Mesenteric fat pad (tissue), 1 donor: ENCODE measurements around the gene ZBTB8B. TPM values are rescaled to one million over a fixed set of nuclear protein-coding genes. Genes with fewer than 3 reads are reported as not detected.

ENCODE experiments used
- DNase-seq: peaks from one replicate; pipeline ENCODE4 v3.0.0-alpha.2; 2020; ENCODE audit warnings: low spot score
- total RNA-seq: library from RNA; stranded (reverse); fragmentation: NEBNext Ultra II Directional; extraction: Animal tissue kit (Norgen Biotek cat#: 25700); gene quantifications from one replicate; pipeline ENCODE4 v1.2.1, GENCODE V29; 2021
- donor health status: DM: yes; HTN: yes; CAD: no.

The ZBTB8B gene
- total RNA-seq, 1 donor from 2014 or later = not detected

GRCh38 chr1:32503153-32503552 lies 38.3 kb downstream of the ZBTB8B start:
- no peak for DNase-seq

GRCh38 chr1:32507021-32507420 lies 42.1 kb downstream of the ZBTB8B start:
- DNase-seq = no peak

- DNase-seq = no peak
These were observed 43.9 kb downstream of the ZBTB8B start for GRCh38 chr1:32508761-32509160.

GRCh38 chr1:32509939-32510338 lies 45.1 kb downstream of the ZBTB8B start:
- DNase-seq = no peak

Other genes starting within 250 kb of the ZBTB8B start
- gene TMEM234, start 242.7 kb upstream of the ZBTB8B start, total RNA-seq = 18.4 TPM
- gene EIF3I, start 242.7 kb upstream of the ZBTB8B start, total RNA-seq = 160 TPM
- 7.5 TPM for gene FAM167B, start 217.8 kb upstream of the ZBTB8B start, total RNA-seq
- gene LCK, start 213.8 kb upstream of the ZBTB8B start, total RNA-seq = 1.8 TPM
- gene HDAC1, start 173.0 kb upstream of the ZBTB8B start, total RNA-seq = 32.3 TPM
- 51.8 TPM for gene MARCKSL1, start 128.8 kb upstream of the ZBTB8B start, total RNA-seq
- 6.2 TPM for gene FAM229A, start 102.6 kb upstream of the ZBTB8B start, total RNA-seq
- gene TSSK3, start 102.5 kb upstream of the ZBTB8B start, total RNA-seq = 1.2 TPM
- gene BSDC1, start 70.6 kb upstream of the ZBTB8B start, total RNA-seq = 63.2 TPM
- gene ZBTB8A, start 74.4 kb downstream of the ZBTB8B start, total RNA-seq = 6.8 TPM
- 32.8 TPM for gene ZBTB8OS, start 185.5 kb downstream of the ZBTB8B start, total RNA-seq
- 95.2 TPM for gene RBBP4, start 186.1 kb downstream of the ZBTB8B start, total RNA-seq
- gene SYNC, start 237.7 kb downstream of the ZBTB8B start, total RNA-seq = 27.1 TPM